Smooth muscle cell (in vitro differentiated cells): ENCODE measurements around the gene STAC2. TPM values are rescaled to one million over a fixed set of nuclear protein-coding genes. Genes with fewer than 3 reads are reported as not detected.
A peak's percentile ranks its signal among the peaks of the same experiment; 100 is the strongest.

Experiments used
- DNase-seq: peaks from one replicate; lab custom pipeline; 2025; ENCODE audit not compliant: unreplicated experiment; lab: John Stamatoyannopoulos, UW
- H2AFZ ChIP-seq: fragments of 200-600 bp; sonication (generic); 2 replicates; pipeline ENCODE4 v1.6.0; 2016; ENCODE audit warnings: antibody characterized with exemption, low read depth, mild to moderate bottlenecking
- H3F3A ChIP-seq: fragments of 200-600 bp; sonication (generic); 2 replicates; pipeline ENCODE4 v1.6.0; 2017; ENCODE audit warnings: antibody characterized with exemption, low read depth
- H3K27ac ChIP-seq: fragments of 200-600 bp; sonication (generic); 2 replicates; pipeline ENCODE4 v1.5.1; 2016; ENCODE audit warnings: low read depth, mild to moderate bottlenecking
- H3K27me3 ChIP-seq: fragments of 200-600 bp; sonication (generic); 2 replicates; pipeline ENCODE4 v1.6.1; 2016; ENCODE audit warnings: low read depth, mild to moderate bottlenecking
- H3K36me3 ChIP-seq: fragments of 200-600 bp; sonication (generic); 2 replicates; pipeline ENCODE4 v1.5.1; 2016; ENCODE audit warnings: low read depth
- H3K4me1 ChIP-seq: fragments of 200-600 bp; sonication (generic); 2 replicates; pipeline ENCODE4 v1.5.1; 2016; ENCODE audit warnings: low read depth
- H3K4me2 ChIP-seq: fragments of 200-600 bp; sonication (generic); 2 replicates; pipeline ENCODE4 v1.6.0; 2016; ENCODE audit warnings: mild to moderate bottlenecking
- H3K4me3 ChIP-seq: fragments of 200-600 bp; sonication (generic); 2 replicates; pipeline ENCODE4 v1.5.1; 2016; ENCODE audit warnings: mild to moderate bottlenecking
- H3K79me2 ChIP-seq: fragments of 200-600 bp; sonication (generic); 2 replicates; pipeline ENCODE4 v1.6.0; 2016; ENCODE audit warnings: low read depth, mild to moderate bottlenecking
- H3K9ac ChIP-seq: fragments of 200-600 bp; sonication (generic); 2 replicates; pipeline ENCODE4 v1.6.0; 2016; ENCODE audit warnings: low read depth
- H3K9me3 ChIP-seq: fragments of 200-600 bp; sonication (generic); replicated peaks from 2 replicates; pipeline ENCODE4 v1.5.1; 2016; ENCODE audit warnings: low read depth
- H4K20me1 ChIP-seq: fragments of 200-600 bp; sonication (generic); 2 replicates; pipeline ENCODE4 v1.6.0; 2016; ENCODE audit warnings: low read depth
- CTCF ChIP-seq: fragments of 200-600 bp; sonication (generic); IDR thresholded peaks from 2 replicates; pipeline ENCODE4 v1.5.1; 2017; ENCODE audit warnings: borderline replicate concordance, mild to moderate bottlenecking, antibody characterized with exemption; ENCODE audit not compliant: insufficient read depth, poor library complexity, severe bottlenecking
- WGBS: methylation state at CpG from one replicate; pipeline ENCODE4 v1.1.7; 2016; ENCODE audit warnings: low lambda C conversion rate; 5-methylcytosine and 5-hydroxymethylcytosine counted together
- polyA plus RNA-seq: library from polyadenylated mRNA; unstranded; fragments of >200 nt; fragmentation: Nextera tagmentation; extraction: Ambion mirVana; gene quantifications from 2 replicates; pipeline ENCODE4 v1.2.1, GENCODE V29; 2016
- total RNA-seq: library from RNA; depleted of rRNA; stranded (reverse); fragments of >200 nt; gene quantifications from 2 replicates; pipeline ENCODE4 v1.2.3, GENCODE V29; 2014

The STAC2 gene
- total and polyA plus RNA-seq, 2 experiments from 2014 or later: 0.09 to 0.32 TPM

- H3K27ac ChIP-seq: peak within 1 kb of the TSS; percentile 99
- no peaks in the 10 kb centered on the region for H3K9me3 ChIP-seq
- peaks cover 31% of the 10 kb centered on the region for H3F3A ChIP-seq
- H3K9ac ChIP-seq: peak within 1 kb of the TSS; percentile 100
- DNase-seq: peak; percentile 70
- H3K4me1 ChIP-seq: peaks cover 36% of the 10 kb centered on the region
- peak within 1 kb of the TSS; percentile 91 for H3K4me3 ChIP-seq
- H4K20me1 ChIP-seq: peaks cover 36% of the 10 kb centered on the region
- H2AFZ ChIP-seq: peak within 1 kb of the TSS; percentile 97
- H3K4me2 ChIP-seq: peak within 1 kb of the TSS; percentile 98
- H3K36me3 ChIP-seq: peaks cover 9% of the 10 kb centered on the region
- no peaks in the 10 kb centered on the region for H3K27me3 ChIP-seq
- no peak for TF ChIP-seq CTCF
- peaks cover 30% of the 10 kb centered on the region for H3K79me2 ChIP-seq
- WGBS: under 1% methylated on average over 49 of the region's 52 CpGs
Observed at GRCh38 chr17:39200070-39200879, 25.5 kb downstream of the STAC2 start, which contains the start of gene RPL19. Gene RPL19, plus strand, starts transcription at chr17:39200283. Its CDS starts 62 bp downstream, at chr17:39200345.

- Histone ChIP-seq H2AFZ (peak overlapping the region; percentile 97), H3K4me3 (peak overlapping the region; percentile 91), H3K36me3 (peaks cover 8% of the 10 kb centered on the region), H3K9ac (peak overlapping the region; percentile 100), H3K4me1 (peaks cover 40% of the 10 kb centered on the region), H3K4me2 (peak overlapping the region; percentile 98), H3K27me3 (no peaks in the 10 kb centered on the region), H3K27ac (peak overlapping the region; percentile 99), H3F3A (peaks cover 30% of the 10 kb centered on the region), H3K9me3 (no peaks in the 10 kb centered on the region), H4K20me1 (peaks cover 36% of the 10 kb centered on the region), H3K79me2 (peaks cover 30% of the 10 kb centered on the region)
- 2% methylated on average over 10 of the region's 10 CpGs for WGBS
- DNase-seq: peak; percentile 70
- no peak for TF ChIP-seq CTCF
Observed at GRCh38 chr17:39199820-39200069, 26.0 kb downstream of the STAC2 start.

GRCh38 chr17:39198186-39198566, 27.6 kb downstream of the STAC2 start:
- H3K36me3 ChIP-seq: no peaks in the 10 kb centered on the region
- H3K79me2 ChIP-seq: peaks cover 42% of the 10 kb centered on the region
- no peak overlapping the region for H3K27ac ChIP-seq
- WGBS: 87% methylated on average over 4 of the region's 4 CpGs
- no peak for TF ChIP-seq CTCF
- H4K20me1 ChIP-seq: peaks cover 33% of the 10 kb centered on the region
- H3K4me1 ChIP-seq: peaks cover 40% of the 10 kb centered on the region
- peak overlapping the region; percentile 88 for H3K4me3 ChIP-seq
- no peaks in the 10 kb centered on the region for H3K27me3 ChIP-seq
- H3K9ac ChIP-seq: no peak overlapping the region
- no peaks in the 10 kb centered on the region for H3K9me3 ChIP-seq
- no peak for DNase-seq
- H2AFZ ChIP-seq: no peak overlapping the region
- H3F3A ChIP-seq: peaks cover 19% of the 10 kb centered on the region
- peak overlapping the region; percentile 98 for H3K4me2 ChIP-seq
